ENCODE measurements around the gene ZFYVE28. TPM values are rescaled to one million over a fixed set of nuclear protein-coding genes. Genes with fewer than 3 reads are reported as not detected.

Gene ZFYVE28
- total and polyA plus RNA-seq, 10 of the 15 experiments (the other 5 are each of a cell fraction or from before 2014, with no cell fraction given): 0.06 to 1.9 (median 0.22) TPM; not detected in 1

DNA sequence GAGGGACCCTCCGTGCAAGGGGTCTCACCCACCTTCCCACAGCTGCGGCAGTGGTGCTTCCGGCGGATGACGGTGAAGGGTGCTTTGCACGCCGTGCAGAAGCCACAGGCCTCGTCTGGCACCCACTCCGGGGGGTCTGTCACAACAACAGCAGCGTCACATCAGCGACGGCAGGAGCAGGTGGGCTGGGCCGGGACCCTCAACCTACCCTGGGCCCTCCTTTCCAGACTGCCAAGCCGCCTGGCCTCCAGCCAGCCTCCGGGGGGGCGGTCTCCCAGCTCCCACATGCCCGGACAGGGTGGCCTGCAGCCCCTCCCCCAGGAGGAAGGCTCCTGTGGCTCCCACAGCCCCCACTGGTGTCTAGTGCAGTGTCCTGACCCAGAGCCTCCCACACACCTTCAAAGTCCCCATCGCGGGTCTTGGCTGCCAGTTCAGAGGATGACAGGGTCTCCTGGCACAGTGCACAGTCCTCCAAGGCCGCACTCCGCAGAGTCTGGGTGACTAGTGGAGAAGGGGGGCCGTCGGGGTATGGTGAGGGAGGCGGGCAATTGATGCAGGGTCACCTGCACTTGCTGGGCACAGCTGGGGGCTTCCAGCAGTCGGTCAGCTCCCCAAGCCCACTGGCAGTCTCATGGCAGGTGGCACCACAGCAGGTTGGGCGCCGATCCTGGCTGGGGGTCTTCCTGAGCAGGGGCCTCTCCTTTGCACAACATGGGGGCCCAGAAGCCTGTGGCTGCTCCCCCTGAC is 147.0 kb downstream of the ZFYVE28 start:
- RAD21 ChIA-PET (ENCODE audit: unreplicated experiment): no interaction called here
- CTCF ChIA-PET: no interaction called here
- Histone ChIP-seq H3K4me3 (no peak overlapping the region), H2AFZ (ENCODE audit: control insufficient read depth, low read depth, low read length) (no peak overlapping the region), H3K4me1 (ENCODE audit: control insufficient read depth, insufficient read depth, low read length) (no peaks in the 10 kb centered on the region), H3K36me3 (ENCODE audit: control insufficient read depth in 2 of 2, insufficient read depth in 2 of 2, low read length in 1 of 2) (no peaks in the 10 kb centered on the region), H3K9me3 (replicated peaks; ENCODE audit: control insufficient read depth, insufficient read depth, low read length) (no peaks in the 10 kb centered on the region), H3K27me3 (replicated peaks in 1 of 2; ENCODE audit: control insufficient read depth in 2 of 2, insufficient read depth in 2 of 2, low read length in 1 of 2) (no peaks in the 10 kb centered on the region), H3K9ac (ENCODE audit: control insufficient read depth, insufficient read depth, low read length) (no peak overlapping the region), H3K4me2 (ENCODE audit: control insufficient read depth, insufficient read depth) (no peak overlapping the region), H3K27ac (ENCODE audit: control insufficient read depth, insufficient read depth) (no peak overlapping the region), H3K79me2 (ENCODE audit: control insufficient read depth, insufficient read depth, low read length) (no peaks in the 10 kb centered on the region), H4K20me1 (ENCODE audit: control insufficient read depth, insufficient read depth) (no peaks in the 10 kb centered on the region)
- no peak for FAIRE-seq
- no TSS peak for BruUV-seq (replicated peaks)
- WGBS (ENCODE audit: insufficient coverage, insufficient replicate concordance, low lambda C conversion rate, missing lambda C conversion rate): 63% methylated on average over 27 of the region's 27 CpGs
- TF ChIP-seq ZNF274 (IDR thresholded peaks at IDR 0.05; ENCODE audit: insufficient read depth, insufficient read length) (no peak), ZSCAN29 (IDR thresholded peaks at IDR 0.05) (no peak), YY1 (IDR thresholded peaks at IDR 0.05; ENCODE audit: low read depth, low read length) (no peak), JUND (IDR thresholded peaks at IDR 0.05; ENCODE audit: low read depth, low read length) (no peak), ZNF622 (IDR thresholded peaks at IDR 0.05) (no peak), TAF1 (IDR thresholded peaks at IDR 0.05; ENCODE audit: borderline replicate concordance, low read depth, low read length) (no peak), NFXL1 (IDR thresholded peaks at IDR 0.05; ENCODE audit: borderline replicate concordance) (no peak), NFYB (IDR thresholded peaks at IDR 0.05; ENCODE audit: insufficient read depth, low read depth, low read length) (no peak)
- TF ChIP-seq, protein P1, sequence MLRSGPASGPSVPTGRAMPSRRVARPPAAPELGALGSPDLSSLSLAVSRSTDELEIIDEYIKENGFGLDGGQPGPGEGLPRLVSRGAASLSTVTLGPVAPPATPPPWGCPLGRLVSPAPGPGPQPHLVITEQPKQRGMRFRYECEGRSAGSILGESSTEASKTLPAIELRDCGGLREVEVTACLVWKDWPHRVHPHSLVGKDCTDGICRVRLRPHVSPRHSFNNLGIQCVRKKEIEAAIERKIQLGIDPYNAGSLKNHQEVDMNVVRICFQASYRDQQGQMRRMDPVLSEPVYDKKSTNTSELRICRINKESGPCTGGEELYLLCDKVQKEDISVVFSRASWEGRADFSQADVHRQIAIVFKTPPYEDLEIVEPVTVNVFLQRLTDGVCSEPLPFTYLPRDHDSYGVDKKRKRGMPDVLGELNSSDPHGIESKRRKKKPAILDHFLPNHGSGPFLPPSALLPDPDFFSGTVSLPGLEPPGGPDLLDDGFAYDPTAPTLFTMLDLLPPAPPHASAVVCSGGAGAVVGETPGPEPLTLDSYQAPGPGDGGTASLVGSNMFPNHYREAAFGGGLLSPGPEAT (IDR thresholded peaks at IDR 0.05; ENCODE audit: low read depth): no peak
- TF ChIP-seq, protein P2, sequence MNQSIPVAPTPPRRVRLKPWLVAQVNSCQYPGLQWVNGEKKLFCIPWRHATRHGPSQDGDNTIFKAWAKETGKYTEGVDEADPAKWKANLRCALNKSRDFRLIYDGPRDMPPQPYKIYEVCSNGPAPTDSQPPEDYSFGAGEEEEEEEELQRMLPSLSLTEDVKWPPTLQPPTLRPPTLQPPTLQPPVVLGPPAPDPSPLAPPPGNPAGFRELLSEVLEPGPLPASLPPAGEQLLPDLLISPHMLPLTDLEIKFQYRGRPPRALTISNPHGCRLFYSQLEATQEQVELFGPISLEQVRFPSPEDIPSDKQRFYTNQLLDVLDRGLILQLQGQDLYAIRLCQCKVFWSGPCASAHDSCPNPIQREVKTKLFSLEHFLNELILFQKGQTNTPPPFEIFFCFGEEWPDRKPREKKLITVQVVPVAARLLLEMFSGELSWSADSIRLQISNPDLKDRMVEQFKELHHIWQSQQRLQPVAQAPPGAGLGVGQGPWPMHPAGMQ (IDR thresholded peaks at IDR 0.05; ENCODE audit: borderline replicate concordance): no peak
- TF ChIP-seq, protein P3, sequence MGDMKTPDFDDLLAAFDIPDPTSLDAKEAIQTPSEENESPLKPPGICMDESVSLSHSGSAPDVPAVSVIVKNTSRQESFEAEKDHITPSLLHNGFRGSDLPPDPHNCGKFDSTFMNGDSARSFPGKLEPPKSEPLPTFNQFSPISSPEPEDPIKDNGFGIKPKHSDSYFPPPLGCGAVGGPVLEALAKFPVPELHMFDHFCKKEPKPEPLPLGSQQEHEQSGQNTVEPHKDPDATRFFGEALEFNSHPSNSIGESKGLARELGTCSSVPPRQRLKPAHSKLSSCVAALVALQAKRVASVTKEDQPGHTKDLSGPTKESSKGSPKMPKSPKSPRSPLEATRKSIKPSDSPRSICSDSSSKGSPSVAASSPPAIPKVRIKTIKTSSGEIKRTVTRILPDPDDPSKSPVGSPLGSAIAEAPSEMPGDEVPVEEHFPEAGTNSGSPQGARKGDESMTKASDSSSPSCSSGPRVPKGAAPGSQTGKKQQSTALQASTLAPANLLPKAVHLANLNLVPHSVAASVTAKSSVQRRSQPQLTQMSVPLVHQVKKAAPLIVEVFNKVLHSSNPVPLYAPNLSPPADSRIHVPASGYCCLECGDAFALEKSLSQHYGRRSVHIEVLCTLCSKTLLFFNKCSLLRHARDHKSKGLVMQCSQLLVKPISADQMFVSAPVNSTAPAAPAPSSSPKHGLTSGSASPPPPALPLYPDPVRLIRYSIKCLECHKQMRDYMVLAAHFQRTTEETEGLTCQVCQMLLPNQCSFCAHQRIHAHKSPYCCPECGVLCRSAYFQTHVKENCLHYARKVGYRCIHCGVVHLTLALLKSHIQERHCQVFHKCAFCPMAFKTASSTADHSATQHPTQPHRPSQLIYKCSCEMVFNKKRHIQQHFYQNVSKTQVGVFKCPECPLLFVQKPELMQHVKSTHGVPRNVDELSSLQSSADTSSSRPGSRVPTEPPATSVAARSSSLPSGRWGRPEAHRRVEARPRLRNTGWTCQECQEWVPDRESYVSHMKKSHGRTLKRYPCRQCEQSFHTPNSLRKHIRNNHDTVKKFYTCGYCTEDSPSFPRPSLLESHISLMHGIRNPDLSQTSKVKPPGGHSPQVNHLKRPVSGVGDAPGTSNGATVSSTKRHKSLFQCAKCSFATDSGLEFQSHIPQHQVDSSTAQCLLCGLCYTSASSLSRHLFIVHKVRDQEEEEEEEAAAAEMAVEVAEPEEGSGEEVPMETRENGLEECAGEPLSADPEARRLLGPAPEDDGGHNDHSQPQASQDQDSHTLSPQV (IDR thresholded peaks at IDR 0.05): no peak
- intact Hi-C loops (cut with micrococcal nuclease; ENCODE audit: unreplicated experiment) (no loop called here), in situ Hi-C loops (cut with MboI) (no loop called here)
- POLR2A ChIA-PET: no interaction called here
- SMC1A ChIA-PET (ENCODE audit: uncharacterized antibody, unreplicated experiment): no interaction called here
- no peak for DNase-seq (ENCODE audit: low read depth, low spot score)
- ATAC-seq: no peak

Measured in GM12878 (cell line).